NCI-H345 (cell line): ENCODE results near the gene F7.
"Not testable (repeated sequence)": the region's sequence is repeated elsewhere in the genome, so short reads cannot be mapped to it uniquely, and the experiment has no call there.

ENCODE experiments used
- DNase-seq: peaks from one replicate; lab custom pipeline; 2025; lab: John Stamatoyannopoulos, UW

Gene F7

GRCh38 chr13:113102302-113102701 is 3.3 kb upstream of the F7 start:
- DNase-seq, result not testable (repeated sequence)

GRCh38 chr13:113102727-113103126 is 2.9 kb upstream of the F7 start:
- no peak for DNase-seq

- no peak for DNase-seq
These were observed 1.9 kb upstream of the F7 start for GRCh38 chr13:113103646-113104045.

GRCh38 chr13:113105921-113106452 is 396 bp downstream of the F7 start:
- DNase-seq, result no peak

- DNase-seq, result no peak
These were observed 1.2 kb downstream of the F7 start for GRCh38 chr13:113106711-113107351.

GRCh38 chr13:113108521-113108920 is 2.9 kb downstream of the F7 start:
- DNase-seq, result not testable (repeated sequence)

GRCh38 chr13:113109151-113110047 is 3.8 kb downstream of the F7 start:
- DNase-seq, result no peak

GRCh38 chr13:113110048-113110851 is 4.7 kb downstream of the F7 start:
- no peak for DNase-seq

- DNase-seq, result no peak
These were observed 5.3 kb downstream of the F7 start for GRCh38 chr13:113110852-113111315.

GRCh38 chr13:113111821-113112220 is 6.2 kb downstream of the F7 start:
- DNase-seq, result not testable (repeated sequence)

GRCh38 chr13:113112475-113112874 is 6.9 kb downstream of the F7 start:
- DNase-seq, result not testable (repeated sequence)

- no peak for DNase-seq
These were observed 7.6 kb downstream of the F7 start for GRCh38 chr13:113112893-113113845.

- no peak for DNase-seq
These were observed 8.3 kb downstream of the F7 start for GRCh38 chr13:113113846-113114271.

- DNase-seq, result no peak
These were observed 9.1 kb downstream of the F7 start for GRCh38 chr13:113114511-113115362.

GRCh38 chr13:113115363-113116205 is 10.0 kb downstream of the F7 start:
- no peak for DNase-seq

- DNase-seq, result no peak
These were observed 10.7 kb downstream of the F7 start for GRCh38 chr13:113116206-113116800.

GRCh38 chr13:113116871-113117271 is 11.3 kb downstream of the F7 start:
- DNase-seq, result no peak

GRCh38 chr13:113117335-113117872 is 11.8 kb downstream of the F7 start:
- no peak for DNase-seq
